Astrocyte (in vitro differentiated cells and primary cell): ENCODE measurements around the gene DLG1. TPM values are rescaled to one million over a fixed set of nuclear protein-coding genes. Genes with fewer than 3 reads are reported as not detected.

ENCODE experiments used
- DNase-seq: peaks from one replicate; pipeline ENCODE4 v3.0.0-alpha.2; 2010; ENCODE audit warnings: low read depth
- FAIRE-seq: peaks from 2 replicates; lab custom pipeline; 2011; peaks lifted over from hg19 to GRCh38; lab: Jason Lieb, UNC
- H2AFZ ChIP-seq: 2 replicates; pipeline ENCODE4 v1.6.0; 2012; ENCODE audit warnings: low read depth, low read length, inconsistent platforms
- H3K27ac ChIP-seq: 2 replicates; pipeline ENCODE4 v1.5.1; 2011; ENCODE audit warnings: low read depth, low read length, inconsistent platforms
- H3K27me3 ChIP-seq: 2 replicates; pipeline ENCODE4 v1.6.0; 2011; ENCODE audit warnings: low read length, inconsistent platforms; ENCODE audit not compliant: insufficient read depth
- H3K36me3 ChIP-seq: 2 replicates; pipeline ENCODE4 v1.5.1; 2011; ENCODE audit warnings: low read length, inconsistent platforms; ENCODE audit not compliant: insufficient read depth
- H3K4me1 ChIP-seq: 2 replicates; pipeline ENCODE4 v1.5.1; 2011; ENCODE audit warnings: low read length, inconsistent platforms; ENCODE audit not compliant: insufficient read depth
- H3K4me2 ChIP-seq: 2 replicates; pipeline ENCODE4 v1.6.0; 2012; ENCODE audit warnings: low read length, inconsistent platforms
- H3K4me3 ChIP-seq: 2 replicates; pipeline ENCODE4 v1.5.1; 2011; ENCODE audit warnings: low read depth, mild to moderate bottlenecking, low read length, inconsistent platforms; ENCODE audit not compliant: insufficient read depth
- H3K79me2 ChIP-seq: 2 replicates; pipeline ENCODE4 v1.6.0; 2012; ENCODE audit warnings: mild to moderate bottlenecking, low read length, inconsistent platforms; ENCODE audit not compliant: insufficient read depth
- H3K9ac ChIP-seq: 2 replicates; pipeline ENCODE4 v1.6.0; 2012; ENCODE audit warnings: mild to moderate bottlenecking, low read length, inconsistent platforms
- H3K9me3 ChIP-seq: 2 replicates; pipeline ENCODE4 v1.5.1; 2012; ENCODE audit warnings: low read depth, mild to moderate bottlenecking, low read length, inconsistent platforms; ENCODE audit not compliant: insufficient read depth
- H4K20me1 ChIP-seq: 2 replicates; pipeline ENCODE4 v1.6.0; 2012; ENCODE audit warnings: low read length, inconsistent platforms; ENCODE audit not compliant: insufficient read depth
- H3K27ac Mint-ChIP-seq: one replicate; pipeline ENCODE4 v1.8.0; 2021; ENCODE audit warnings: mild to moderate bottlenecking, mixed read lengths; ENCODE audit not compliant: unreplicated experiment
- H3K27me3 Mint-ChIP-seq: one replicate; pipeline ENCODE4 v1.8.0; 2021; ENCODE audit warnings: low read depth, mixed read lengths; ENCODE audit not compliant: unreplicated experiment
- H3K36me3 Mint-ChIP-seq: one replicate; pipeline ENCODE4 v1.8.0; 2021; ENCODE audit warnings: low read depth, mixed read lengths; ENCODE audit not compliant: unreplicated experiment
- H3K4me1 Mint-ChIP-seq: one replicate; pipeline ENCODE4 v1.8.0; 2021; ENCODE audit warnings: low read depth, mixed read lengths; ENCODE audit not compliant: unreplicated experiment
- H3K4me3 Mint-ChIP-seq: one replicate; pipeline ENCODE4 v1.8.0; 2021; ENCODE audit warnings: mild to moderate bottlenecking, moderate library complexity, mixed read lengths; ENCODE audit not compliant: unreplicated experiment
- H3K9me3 Mint-ChIP-seq: one replicate; pipeline ENCODE4 v1.8.0; 2021; ENCODE audit warnings: mild to moderate bottlenecking, mixed read lengths; ENCODE audit not compliant: unreplicated experiment
- EZH2 ChIP-seq: IDR thresholded peaks from 2 replicates; pipeline ENCODE4 v1.6.1; 2012; ENCODE audit warnings: mild to moderate bottlenecking, low read length, inconsistent platforms; ENCODE audit not compliant: insufficient read depth
- total RNA-seq: library from RNA; stranded (reverse); gene quantifications from 2 replicates; pipeline ENCODE4 v1.2.1, GENCODE V29; 2021
- TF ChIP-seq, protein P1 (sequence below): IDR thresholded peaks from 2 replicates; pipeline ENCODE4 v1.5.1; 2011; ENCODE audit warnings: low read depth, mild to moderate bottlenecking, inconsistent platforms, low read length, moderate library complexity; ENCODE audit not compliant: insufficient read depth

DLG1 gene
- total RNA-seq, 1 donor from 2014 or later: 210 TPM

DNA sequence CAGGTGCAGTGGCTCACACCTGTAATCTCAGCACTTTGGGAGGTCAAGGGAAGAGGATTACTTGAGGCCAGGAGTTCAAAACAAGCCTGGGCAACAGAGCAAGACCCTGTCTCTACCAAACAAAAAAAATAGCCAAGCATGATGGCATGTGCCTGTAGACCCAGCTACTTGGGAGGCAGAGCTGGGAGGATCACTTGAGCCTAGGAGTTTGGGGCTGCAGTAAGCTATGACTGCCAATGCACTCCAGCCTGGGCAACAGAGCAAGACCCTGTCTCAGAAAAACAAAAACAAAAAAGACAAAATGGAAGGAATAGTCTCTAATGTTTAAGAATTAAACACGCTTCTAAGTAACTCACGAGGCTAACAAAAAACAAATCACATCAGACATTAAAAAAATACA lies 106.5 kb downstream of the DLG1 start:
- Mint-ChIP-seq H3K4me3 (no peak overlapping the region), H3K9me3 (no peaks in the 10 kb centered on the region), H3K27me3 (no peaks in the 10 kb centered on the region), H3K4me1 (peaks cover 14% of the 10 kb centered on the region), H3K36me3 (peaks cover 14% of the 10 kb centered on the region), H3K27ac (no peak overlapping the region)
- no peaks in the 10 kb centered on the region for H3K9me3 ChIP-seq
- no peak overlapping the region for H3K9ac ChIP-seq
- no peak for FAIRE-seq
- no peak for DNase-seq
- H2AFZ ChIP-seq: no peak overlapping the region
- peaks cover 93% of the 10 kb centered on the region for H4K20me1 ChIP-seq
- no peak overlapping the region for H3K4me3 ChIP-seq
- no peak overlapping the region for H3K27ac ChIP-seq
- H3K36me3 ChIP-seq: peaks cover 23% of the 10 kb centered on the region
- peaks cover 98% of the 10 kb centered on the region for H3K79me2 ChIP-seq
- no peak for TF ChIP-seq EZH2
- TF ChIP-seq, protein P1, sequence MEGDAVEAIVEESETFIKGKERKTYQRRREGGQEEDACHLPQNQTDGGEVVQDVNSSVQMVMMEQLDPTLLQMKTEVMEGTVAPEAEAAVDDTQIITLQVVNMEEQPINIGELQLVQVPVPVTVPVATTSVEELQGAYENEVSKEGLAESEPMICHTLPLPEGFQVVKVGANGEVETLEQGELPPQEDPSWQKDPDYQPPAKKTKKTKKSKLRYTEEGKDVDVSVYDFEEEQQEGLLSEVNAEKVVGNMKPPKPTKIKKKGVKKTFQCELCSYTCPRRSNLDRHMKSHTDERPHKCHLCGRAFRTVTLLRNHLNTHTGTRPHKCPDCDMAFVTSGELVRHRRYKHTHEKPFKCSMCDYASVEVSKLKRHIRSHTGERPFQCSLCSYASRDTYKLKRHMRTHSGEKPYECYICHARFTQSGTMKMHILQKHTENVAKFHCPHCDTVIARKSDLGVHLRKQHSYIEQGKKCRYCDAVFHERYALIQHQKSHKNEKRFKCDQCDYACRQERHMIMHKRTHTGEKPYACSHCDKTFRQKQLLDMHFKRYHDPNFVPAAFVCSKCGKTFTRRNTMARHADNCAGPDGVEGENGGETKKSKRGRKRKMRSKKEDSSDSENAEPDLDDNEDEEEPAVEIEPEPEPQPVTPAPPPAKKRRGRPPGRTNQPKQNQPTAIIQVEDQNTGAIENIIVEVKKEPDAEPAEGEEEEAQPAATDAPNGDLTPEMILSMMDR: no peak
- H3K27me3 ChIP-seq: no peaks in the 10 kb centered on the region
- no peak overlapping the region for H3K4me2 ChIP-seq
- H3K4me1 ChIP-seq: peaks cover 18% of the 10 kb centered on the region

DNA sequence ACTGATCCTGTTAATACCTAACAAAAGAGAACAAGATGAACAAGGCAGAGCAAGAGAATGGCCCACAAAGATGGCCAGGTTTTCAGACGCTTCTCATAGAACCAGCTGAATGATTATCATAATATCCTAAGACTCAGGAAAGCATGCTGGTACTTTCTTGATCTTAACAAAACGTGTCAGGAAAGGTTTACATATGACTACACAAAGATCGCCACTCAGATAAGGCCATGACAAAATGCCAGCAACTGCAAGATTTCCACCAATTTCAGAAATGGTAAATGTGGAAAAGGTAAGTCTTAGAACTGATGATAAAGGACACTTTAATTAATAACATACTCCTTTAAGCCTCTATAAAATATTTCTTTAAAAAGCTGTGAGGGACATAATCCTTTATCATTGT lies 108.8 kb downstream of the DLG1 start:
- H3K4me1 ChIP-seq: peaks cover 18% of the 10 kb centered on the region
- no peak for DNase-seq
- H3K27ac Mint-ChIP-seq: peak overlapping the region; percentile 31
- no peak overlapping the region for H3K4me3 Mint-ChIP-seq
- peaks cover 98% of the 10 kb centered on the region for H3K79me2 ChIP-seq
- H3K36me3 Mint-ChIP-seq: peaks cover 14% of the 10 kb centered on the region
- no peak overlapping the region for H2AFZ ChIP-seq
- no peaks in the 10 kb centered on the region for H3K9me3 Mint-ChIP-seq
- TF ChIP-seq EZH2: no peak
- TF ChIP-seq, protein P1: no peak
- peaks cover 93% of the 10 kb centered on the region for H4K20me1 ChIP-seq
- no peaks in the 10 kb centered on the region for H3K27me3 ChIP-seq
- H3K4me2 ChIP-seq: peak overlapping the region; percentile 13
- no peaks in the 10 kb centered on the region for H3K9me3 ChIP-seq
- no peak overlapping the region for H3K9ac ChIP-seq
- peaks cover 23% of the 10 kb centered on the region for H3K36me3 ChIP-seq
- H3K4me1 Mint-ChIP-seq: peaks cover 14% of the 10 kb centered on the region
- H3K4me3 ChIP-seq: no peak overlapping the region
- H3K27me3 Mint-ChIP-seq: no peaks in the 10 kb centered on the region
- FAIRE-seq: no peak
- H3K27ac ChIP-seq: no peak overlapping the region

DNA sequence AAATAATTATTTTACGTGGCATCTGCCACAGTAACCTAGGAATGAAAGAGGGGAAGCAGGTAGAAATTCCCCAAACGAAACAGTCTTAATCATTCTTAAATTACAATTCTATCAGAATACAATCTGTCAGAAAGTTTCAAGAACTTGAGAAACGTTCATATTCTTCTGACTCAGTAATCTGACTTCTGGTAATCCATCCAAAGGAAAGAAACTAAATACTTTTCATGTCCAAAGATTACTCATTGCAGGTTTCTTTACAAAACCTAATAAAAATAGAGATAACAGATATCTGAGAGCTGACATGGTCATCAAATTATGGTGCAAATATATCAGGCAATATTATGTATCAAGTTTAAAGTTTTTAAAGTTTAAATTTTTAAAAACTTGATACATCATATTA lies 109.4 kb downstream of the DLG1 start:
- no peak overlapping the region for H3K27ac ChIP-seq
- Mint-ChIP-seq H3K36me3 (peaks cover 14% of the 10 kb centered on the region), H3K9me3 (no peaks in the 10 kb centered on the region), H3K4me1 (peaks cover 14% of the 10 kb centered on the region), H3K27me3 (no peaks in the 10 kb centered on the region), H3K4me3 (no peak overlapping the region), H3K27ac (no peak overlapping the region)
- peaks cover 22% of the 10 kb centered on the region for H3K36me3 ChIP-seq
- H3K4me3 ChIP-seq: no peak overlapping the region
- FAIRE-seq (peak; percentile 32), DNase-seq (no peak)
- H3K79me2 ChIP-seq: peaks cover 98% of the 10 kb centered on the region
- peaks cover 18% of the 10 kb centered on the region for H3K4me1 ChIP-seq
- no peak overlapping the region for H3K4me2 ChIP-seq
- H3K9ac ChIP-seq: peak overlapping the region; percentile 5
- H3K9me3 ChIP-seq: no peaks in the 10 kb centered on the region
- H2AFZ ChIP-seq: no peak overlapping the region
- TF ChIP-seq, protein P1: no peak
- no peak for TF ChIP-seq EZH2
- H3K27me3 ChIP-seq: no peaks in the 10 kb centered on the region
- H4K20me1 ChIP-seq: peaks cover 94% of the 10 kb centered on the region
